GM12892 (cell line): ENCODE results near the gene WTIP.

ENCODE experiments used
- DNase-seq: peaks from one replicate; pipeline ENCODE4 v3.0.0; 2011; ENCODE audit not compliant: insufficient read length
- FAIRE-seq: peaks from 2 replicates; lab custom pipeline; 2011; peaks lifted over from hg19 to GRCh38; lab: Jason Lieb, UNC
- POLR2A ChIP-seq: IDR thresholded peaks from 2 replicates; pipeline ENCODE4 v1.6.1; 2011; ENCODE audit warnings: low read depth, low read length, control low read depth
- POLR2AphosphoS5 ChIP-seq: IDR thresholded peaks from 2 replicates; pipeline ENCODE4 v1.6.1; 2011; ENCODE audit warnings: low read depth, low read length, control low read depth
- TAF1 ChIP-seq: IDR thresholded peaks from 2 replicates; pipeline ENCODE4 v1.6.1; 2011; ENCODE audit warnings: low read depth, mild to moderate bottlenecking, control low read depth, low read length, borderline replicate concordance

WTIP gene

GRCh38 chr19:34559045-34559444, 77.5 kb downstream of the WTIP start:
- TF ChIP-seq TAF1, result no peak
- no peak for TF ChIP-seq POLR2A
- TF ChIP-seq POLR2AphosphoS5, result no peak

GRCh38 chr19:34560229-34560628, 78.7 kb downstream of the WTIP start:
- FAIRE-seq, result no peak
- no peak for DNase-seq
- TF ChIP-seq TAF1 (no peak), POLR2A (no peak), POLR2AphosphoS5 (no peak)

More at GRCh38 chr19:34559045-34559444, 77.5 kb downstream of the WTIP start:
- DNase-seq, result no peak
- FAIRE-seq, result no peak
